Activated CD4-positive, alpha-beta memory T cell treated with anti-CD3 and anti-CD28 coated beads, Interleukin-2, amount 10 ng/mL, durations not matched to agents 7 days and 5 days (primary cell): ENCODE results near the gene PPP1R12B. TPM values are rescaled to one million over a fixed set of nuclear protein-coding genes. Genes with fewer than 3 reads are reported as not detected.
"Not testable (repeated sequence)": the region's sequence is repeated elsewhere in the genome, so short reads cannot be mapped to it uniquely, and the experiment has no call there.

Experiments used
- CTCF ChIA-PET: fragments of 350-600 bp; sonication (Branson Sonifier 250); formaldehyde crosslinking; loops from one replicate; lab custom pipeline; 2021; ENCODE audit warnings: antibody characterized with exemption, inconsistent platforms; lab: Charles Lee
- POLR2A ChIA-PET: fragments of 350-600 bp; sonication (Branson Sonifier 250); formaldehyde crosslinking; loops from one replicate; lab custom pipeline; 2021; ENCODE audit warnings: antibody characterized with exemption; lab: Charles Lee
- DNase-seq: peaks from one replicate; pipeline ENCODE4 v3.0.0-alpha.2; 2020
- H3K27ac Mint-ChIP-seq: one replicate; pipeline ENCODE4 v1.8.0; 2021; ENCODE audit warnings: mild to moderate bottlenecking, mixed read lengths
- H3K27me3 Mint-ChIP-seq: one replicate; pipeline ENCODE4 v1.8.0; 2021; ENCODE audit warnings: mixed read lengths
- H3K36me3 Mint-ChIP-seq: one replicate; pipeline ENCODE4 v1.8.0; 2021; ENCODE audit warnings: low read depth, mixed read lengths
- H3K4me1 Mint-ChIP-seq: one replicate; pipeline ENCODE4 v1.8.0; 2021; ENCODE audit warnings: mixed read lengths
- H3K4me3 Mint-ChIP-seq: one replicate; pipeline ENCODE4 v1.8.0; 2021; ENCODE audit warnings: mild to moderate bottlenecking, mixed read lengths
- H3K9me3 Mint-ChIP-seq: one replicate; pipeline ENCODE4 v1.8.0; 2021; ENCODE audit warnings: mixed read lengths
- total RNA-seq, 2 experiments: library from RNA; stranded (reverse); gene quantifications; one replicate each; pipeline ENCODE4 v1.2.3, GENCODE V29; 2021

The PPP1R12B gene
- total RNA-seq, 2 experiments from 2014 or later = 16.7 to 20.0 TPM

DNA sequence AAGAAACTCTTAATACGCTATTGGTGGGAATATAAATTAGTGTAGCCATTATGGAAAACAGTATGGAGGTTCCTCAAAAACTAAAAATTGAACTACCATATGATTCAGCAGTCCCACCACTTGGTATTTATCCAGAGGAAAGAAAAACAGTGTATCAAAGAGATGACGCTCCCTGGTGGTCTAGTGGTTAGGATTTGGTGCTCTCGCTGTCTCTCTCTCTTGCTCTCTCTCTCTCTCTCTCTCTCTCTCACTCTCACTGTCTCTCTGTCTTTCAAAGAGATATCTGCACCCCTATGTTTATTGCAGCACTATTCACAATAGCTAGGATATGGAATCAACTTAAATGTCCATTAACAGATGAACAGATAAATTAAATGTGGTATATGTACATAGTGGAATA, 151.5 kb downstream of the PPP1R12B start:
- peaks cover 14% of the 10 kb centered on the region for H3K36me3 Mint-ChIP-seq
- H3K27ac Mint-ChIP-seq, DNase-seq, POLR2A ChIA-PET, CTCF ChIA-PET, H3K27me3 Mint-ChIP-seq, H3K4me1 Mint-ChIP-seq, H3K9me3 Mint-ChIP-seq, H3K4me3 Mint-ChIP-seq: not testable (repeated sequence)

GRCh38 chr1:202501281-202501680, 152.8 kb downstream of the PPP1R12B start:
- Mint-ChIP-seq H3K27ac (no peak overlapping the region), H3K4me3 (no peak overlapping the region), H3K9me3 (no peaks in the 10 kb centered on the region), H3K36me3 (peaks cover 6% of the 10 kb centered on the region), H3K4me1 (no peaks in the 10 kb centered on the region), H3K27me3 (no peaks in the 10 kb centered on the region)
- ChIA-PET POLR2A (interaction anchor here (1.0 kb wide), 1 partner anchor 606 kb away, joined by 3 read pairs; no protein-coding TSS in a partner anchor), CTCF (interaction anchor here (1.6 kb wide), 1 partner anchor 218 kb away, joined by 5 read pairs; no protein-coding TSS in a partner anchor)
- no peak for DNase-seq

DNA sequence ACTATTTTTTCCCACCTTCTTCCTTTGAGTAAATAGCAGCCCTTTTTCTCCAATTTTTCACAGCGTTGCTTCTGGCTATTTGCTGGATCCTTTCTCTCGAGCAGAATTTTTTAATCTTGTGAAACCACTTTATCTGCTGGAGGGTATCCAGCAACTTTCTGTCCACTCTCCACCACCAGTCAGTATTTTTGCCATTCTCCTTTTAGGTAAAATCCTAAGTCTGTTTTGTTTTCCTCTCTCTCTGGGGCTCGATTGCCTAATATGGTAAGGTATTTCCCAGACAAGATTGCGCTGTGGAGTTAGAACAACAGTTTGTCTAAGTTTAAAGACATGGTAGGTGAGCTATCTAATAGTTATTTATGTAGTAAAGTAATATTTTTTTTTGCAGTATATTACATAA, 156.9 kb downstream of the PPP1R12B start:
- CTCF ChIA-PET = no interaction called here
- H3K4me3 Mint-ChIP-seq = no peak overlapping the region

DNA sequence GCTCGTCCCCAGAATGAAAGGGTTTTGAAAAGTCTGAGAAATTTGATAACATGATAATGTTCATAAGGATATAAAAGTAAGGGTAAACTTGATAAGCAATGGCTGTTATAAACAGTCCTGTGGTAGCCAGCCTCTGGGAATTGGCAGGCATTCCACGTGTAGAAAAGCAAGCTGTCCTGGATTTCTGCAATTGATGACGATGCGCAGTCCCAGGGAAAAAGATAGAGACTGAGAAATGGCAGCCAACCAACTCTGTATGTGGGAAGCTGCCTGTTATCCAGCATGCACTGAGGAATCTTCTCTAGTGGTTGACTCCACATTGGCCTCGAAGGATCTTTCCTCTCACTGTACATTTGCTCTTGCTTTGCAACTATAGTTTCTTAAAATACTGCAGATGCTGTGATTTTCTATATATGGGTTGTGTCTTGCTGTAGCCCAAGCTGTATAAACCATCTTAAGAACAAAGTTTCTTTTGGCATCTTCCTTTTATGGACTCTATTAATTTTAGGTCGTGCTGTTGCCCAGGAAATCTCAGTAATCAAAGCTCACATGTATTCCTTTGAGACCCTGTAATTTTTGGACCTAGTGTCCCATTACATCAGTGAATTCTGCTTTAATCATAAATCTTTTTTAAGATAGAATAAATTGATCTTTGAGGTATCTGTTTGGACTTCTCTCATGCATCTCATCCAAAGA, 157.5 kb downstream of the PPP1R12B start:
- DNase-seq, H3K4me1 Mint-ChIP-seq, H3K27ac Mint-ChIP-seq, H3K4me3 Mint-ChIP-seq, H3K27me3 Mint-ChIP-seq, POLR2A ChIA-PET, CTCF ChIA-PET, H3K36me3 Mint-ChIP-seq, H3K9me3 Mint-ChIP-seq: not testable (repeated sequence)

More for the DNA sequence above, 156.9 kb downstream of the PPP1R12B start:
- Mint-ChIP-seq H3K27ac (no peak overlapping the region), H3K9me3 (no peaks in the 10 kb centered on the region), H3K36me3 (peaks cover 2% of the 10 kb centered on the region), H3K27me3 (no peaks in the 10 kb centered on the region), H3K4me1 (no peaks in the 10 kb centered on the region)
- POLR2A ChIA-PET = no interaction called here
- DNase-seq = no peak

DNA sequence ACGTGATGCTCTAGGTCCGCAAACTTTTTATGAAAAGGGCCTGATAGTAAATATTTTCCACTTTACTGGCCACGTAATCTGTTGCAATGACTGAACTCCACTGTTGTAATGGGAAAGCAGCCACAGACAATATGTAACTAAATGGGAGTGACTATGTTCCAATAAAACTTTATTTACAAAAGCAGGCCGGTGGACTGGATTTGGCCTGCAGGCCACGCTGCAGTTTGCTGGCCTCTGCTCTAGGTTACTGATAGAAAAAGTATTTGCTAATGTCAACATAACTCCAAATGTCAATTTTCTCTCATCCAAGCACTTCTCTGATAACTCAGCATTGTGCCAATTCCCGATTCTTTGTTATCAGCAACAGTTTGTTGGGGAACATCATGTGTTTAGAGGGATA, 160.4 kb downstream of the PPP1R12B start:
- CTCF ChIA-PET, H3K36me3 Mint-ChIP-seq, H3K9me3 Mint-ChIP-seq, POLR2A ChIA-PET, H3K27me3 Mint-ChIP-seq, H3K4me1 Mint-ChIP-seq, DNase-seq, H3K4me3 Mint-ChIP-seq, H3K27ac Mint-ChIP-seq: not testable (repeated sequence)

- H3K9me3 Mint-ChIP-seq, H3K27ac Mint-ChIP-seq, H3K27me3 Mint-ChIP-seq, CTCF ChIA-PET, H3K4me3 Mint-ChIP-seq, DNase-seq, H3K36me3 Mint-ChIP-seq, POLR2A ChIA-PET, H3K4me1 Mint-ChIP-seq: not testable (repeated sequence)
Observed at GRCh38 chr1:202513875-202514274, 165.4 kb downstream of the PPP1R12B start.

DNA sequence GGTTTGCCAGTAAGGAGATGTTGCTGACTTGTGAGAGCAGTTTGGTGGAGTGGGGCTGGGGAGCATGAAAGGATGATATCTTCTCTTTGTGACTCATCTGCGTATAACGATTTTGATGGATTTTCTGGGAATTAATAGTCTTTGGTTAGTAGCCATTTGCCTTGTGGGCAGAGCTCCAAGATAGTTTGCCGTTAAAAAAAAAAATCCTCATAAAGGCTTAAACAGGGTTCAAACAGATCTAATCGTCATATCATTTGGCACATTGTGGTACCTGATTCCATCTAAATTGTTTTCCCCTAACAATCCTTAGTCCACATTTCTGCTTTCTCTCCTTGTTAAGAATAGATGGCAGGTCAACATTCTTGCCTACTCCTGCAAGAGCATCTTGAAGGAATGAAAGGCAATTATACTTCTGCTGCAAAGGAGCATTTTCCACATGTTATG, 168.0 kb downstream of the PPP1R12B start:
- Mint-ChIP-seq H3K27ac (no peak overlapping the region), H3K4me1 (peaks cover 5% of the 10 kb centered on the region), H3K27me3 (no peaks in the 10 kb centered on the region), H3K4me3 (no peak overlapping the region), H3K36me3 (peaks cover 4% of the 10 kb centered on the region), H3K9me3 (no peaks in the 10 kb centered on the region)
- CTCF ChIA-PET = no interaction called here
- POLR2A ChIA-PET = no interaction called here
- no peak for DNase-seq

- POLR2A ChIA-PET, H3K27me3 Mint-ChIP-seq, H3K9me3 Mint-ChIP-seq, H3K36me3 Mint-ChIP-seq, CTCF ChIA-PET, H3K4me1 Mint-ChIP-seq, DNase-seq, H3K4me3 Mint-ChIP-seq, H3K27ac Mint-ChIP-seq: not testable (repeated sequence)
Observed at GRCh38 chr1:202517146-202517545, 168.6 kb downstream of the PPP1R12B start.

GRCh38 chr1:202518180-202518579, 169.7 kb downstream of the PPP1R12B start:
- H3K4me3 Mint-ChIP-seq, H3K36me3 Mint-ChIP-seq, CTCF ChIA-PET, POLR2A ChIA-PET, H3K4me1 Mint-ChIP-seq, H3K27me3 Mint-ChIP-seq, DNase-seq, H3K9me3 Mint-ChIP-seq, H3K27ac Mint-ChIP-seq: not testable (repeated sequence)

GRCh38 chr1:202518905-202519304, 170.4 kb downstream of the PPP1R12B start:
- H3K4me1 Mint-ChIP-seq, POLR2A ChIA-PET, H3K27ac Mint-ChIP-seq, H3K9me3 Mint-ChIP-seq, H3K36me3 Mint-ChIP-seq, CTCF ChIA-PET, H3K4me3 Mint-ChIP-seq, DNase-seq, H3K27me3 Mint-ChIP-seq: not testable (repeated sequence)

DNA sequence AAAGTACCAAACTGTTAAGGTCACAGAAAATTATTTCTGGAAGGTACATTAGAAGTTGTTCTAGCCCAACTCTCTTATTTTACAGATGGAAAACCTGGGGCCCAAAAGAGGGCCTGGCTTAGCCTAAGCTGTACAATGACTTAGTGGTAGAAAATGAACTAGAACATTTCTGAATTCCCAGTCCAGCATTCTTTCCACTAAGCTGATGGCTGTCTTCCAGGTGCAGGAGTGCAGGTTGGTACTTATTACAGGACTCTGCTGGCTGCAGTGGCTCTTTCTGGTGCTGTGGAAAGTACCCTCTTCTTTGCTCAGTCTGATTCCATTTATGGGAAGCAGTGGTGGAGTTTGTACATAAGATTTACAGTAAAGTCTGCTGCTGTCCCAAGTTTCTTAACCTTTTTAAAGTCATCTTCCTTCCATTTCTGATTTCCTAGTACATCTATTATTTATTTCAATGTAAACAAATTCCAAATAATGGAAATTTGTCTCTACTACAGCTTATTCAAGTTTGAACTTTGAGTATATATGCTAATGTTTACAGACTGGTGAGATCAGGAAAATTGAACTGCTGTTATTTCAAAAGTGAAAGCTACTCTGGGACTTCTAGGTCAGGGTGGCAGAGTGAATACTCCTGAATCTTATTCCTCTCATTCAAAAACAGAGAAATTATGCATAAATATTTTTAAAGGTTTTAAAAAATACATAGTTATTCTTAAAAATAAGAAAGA, 171.8 kb downstream of the PPP1R12B start:
- POLR2A ChIA-PET = not testable (repeated sequence)

DNA sequence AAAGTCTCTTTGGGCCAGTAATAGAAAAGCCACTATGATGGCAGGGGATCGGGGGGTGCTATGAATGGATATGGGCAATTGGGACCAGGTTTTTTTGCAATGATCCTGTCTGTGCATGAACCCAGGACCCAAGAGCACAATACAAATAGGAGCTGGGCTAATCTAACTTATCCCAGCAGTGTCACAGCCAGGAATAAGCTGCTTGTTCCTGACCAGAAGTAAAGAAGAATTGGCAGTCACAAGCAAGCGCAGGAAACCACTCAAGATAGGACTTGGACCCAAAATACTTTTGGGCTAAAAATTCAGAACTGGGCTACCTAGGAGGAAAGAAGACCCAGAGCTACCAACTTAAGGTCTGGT, 172.3 kb downstream of the PPP1R12B start:
- H3K27me3 Mint-ChIP-seq, H3K4me1 Mint-ChIP-seq, H3K9me3 Mint-ChIP-seq, DNase-seq, H3K36me3 Mint-ChIP-seq, POLR2A ChIA-PET, CTCF ChIA-PET, H3K27ac Mint-ChIP-seq, H3K4me3 Mint-ChIP-seq: not testable (repeated sequence)

More for the DNA sequence above, 171.8 kb downstream of the PPP1R12B start:
- DNase-seq, H3K27me3 Mint-ChIP-seq, H3K9me3 Mint-ChIP-seq, H3K4me1 Mint-ChIP-seq, H3K4me3 Mint-ChIP-seq, CTCF ChIA-PET, H3K27ac Mint-ChIP-seq, H3K36me3 Mint-ChIP-seq: not testable (repeated sequence)

- H3K36me3 Mint-ChIP-seq, H3K4me1 Mint-ChIP-seq, H3K27ac Mint-ChIP-seq, CTCF ChIA-PET, H3K4me3 Mint-ChIP-seq, DNase-seq, POLR2A ChIA-PET, H3K9me3 Mint-ChIP-seq, H3K27me3 Mint-ChIP-seq: not testable (repeated sequence)
Observed at GRCh38 chr1:202521484-202521883, 173.0 kb downstream of the PPP1R12B start.

- POLR2A ChIA-PET = no interaction called here
- H3K27ac Mint-ChIP-seq = no peak overlapping the region
- no peak overlapping the region for H3K4me3 Mint-ChIP-seq
- H3K9me3 Mint-ChIP-seq = no peaks in the 10 kb centered on the region
- H3K36me3 Mint-ChIP-seq = peaks cover 3% of the 10 kb centered on the region
- no peaks in the 10 kb centered on the region for H3K27me3 Mint-ChIP-seq
- CTCF ChIA-PET = no interaction called here
- no peak for DNase-seq
- H3K4me1 Mint-ChIP-seq = peaks cover 2% of the 10 kb centered on the region
Observed at GRCh38 chr1:202521886-202522285, 173.4 kb downstream of the PPP1R12B start.
